G401.6 (cell line): Measurements from ENCODE around the gene DDX11.
A peak's percentile ranks its signal among the peaks of the same experiment; 100 is the strongest.
"Not testable (repeated sequence)": the region's sequence is repeated elsewhere in the genome, so short reads cannot be mapped to it uniquely, and the experiment has no call there.

Source experiments
- FAIRE-seq: peaks from 2 replicates; lab custom pipeline; 2012; peaks lifted over from hg19 to GRCh38; lab: Jason Lieb, UNC

The DDX11 gene

GRCh38 chr12:31099434-31099833 lies 25.8 kb downstream of the DDX11 start:
- not testable (repeated sequence) for FAIRE-seq

- FAIRE-seq: not testable (repeated sequence)
Observed at GRCh38 chr12:31100503-31101208, 27.0 kb downstream of the DDX11 start.

GRCh38 chr12:31102125-31102524 lies 28.5 kb downstream of the DDX11 start:
- not testable (repeated sequence) for FAIRE-seq

GRCh38 chr12:31102596-31102995 lies 28.9 kb downstream of the DDX11 start:
- not testable (repeated sequence) for FAIRE-seq

- FAIRE-seq: not testable (repeated sequence)
Observed at GRCh38 chr12:31103561-31103975, 29.9 kb downstream of the DDX11 start.

GRCh38 chr12:31104220-31104619 lies 30.6 kb downstream of the DDX11 start:
- not testable (repeated sequence) for FAIRE-seq

- FAIRE-seq: not testable (repeated sequence)
Observed at GRCh38 chr12:31104773-31105172, 31.1 kb downstream of the DDX11 start.

- no peak for FAIRE-seq
Observed at GRCh38 chr12:31105668-31106067, 32.0 kb downstream of the DDX11 start.

GRCh38 chr12:31106101-31106803 lies 32.6 kb downstream of the DDX11 start:
- FAIRE-seq: no peak

- not testable (repeated sequence) for FAIRE-seq
Observed at GRCh38 chr12:31109773-31110172, 36.1 kb downstream of the DDX11 start.

GRCh38 chr12:31110263-31110662 lies 36.6 kb downstream of the DDX11 start:
- not testable (repeated sequence) for FAIRE-seq

GRCh38 chr12:31115092-31115601 lies 41.5 kb downstream of the DDX11 start:
- not testable (repeated sequence) for FAIRE-seq

- FAIRE-seq: peak; percentile 66
Observed at GRCh38 chr12:31116846-31117202, 43.2 kb downstream of the DDX11 start.

GRCh38 chr12:31117203-31118011 lies 43.7 kb downstream of the DDX11 start:
- FAIRE-seq: no peak

- no peak for FAIRE-seq
Observed at GRCh38 chr12:31118347-31119191, 44.9 kb downstream of the DDX11 start.

- no peak for FAIRE-seq
Observed at GRCh38 chr12:31119192-31119802, 45.6 kb downstream of the DDX11 start.

GRCh38 chr12:31119803-31120211 lies 46.1 kb downstream of the DDX11 start:
- no peak for FAIRE-seq

- FAIRE-seq: no peak
Observed at GRCh38 chr12:31120392-31121008, 46.8 kb downstream of the DDX11 start.

GRCh38 chr12:31121022-31121728 lies 47.5 kb downstream of the DDX11 start:
- not testable (repeated sequence) for FAIRE-seq

GRCh38 chr12:31122481-31122880 lies 48.8 kb downstream of the DDX11 start:
- no peak for FAIRE-seq
